Caki2 (cell line): Measurements from ENCODE around the gene PIK3C2B. TPM values are rescaled to one million over a fixed set of nuclear protein-coding genes. Genes with fewer than 3 reads are reported as not detected.
"Not testable (repeated sequence)": the region's sequence is repeated elsewhere in the genome, so short reads cannot be mapped to it uniquely, and the experiment has no call there.

Experiments
- DNase-seq: peaks from one replicate; pipeline ENCODE4 v3.0.0-alpha.2; 2015; ENCODE audit warnings: low read depth
- in situ Hi-C: cut with HindIII; loops from 2 replicates; pipeline ENCODE4 v1.10.0; 2016; ENCODE audit warnings: low sequenced_read_pairs, low pct_unique_long_range_greater_than_20kb, mixed read lengths
- total RNA-seq: library from RNA; depleted of rRNA; stranded (reverse); fragments of >200 nt; shearing (Covaris generic); gene quantifications from 2 replicates; pipeline ENCODE4 v1.2.3, GENCODE V29; 2014; ENCODE audit warnings: low replicate concordance; rRNA removed

The PIK3C2B gene, protein sequence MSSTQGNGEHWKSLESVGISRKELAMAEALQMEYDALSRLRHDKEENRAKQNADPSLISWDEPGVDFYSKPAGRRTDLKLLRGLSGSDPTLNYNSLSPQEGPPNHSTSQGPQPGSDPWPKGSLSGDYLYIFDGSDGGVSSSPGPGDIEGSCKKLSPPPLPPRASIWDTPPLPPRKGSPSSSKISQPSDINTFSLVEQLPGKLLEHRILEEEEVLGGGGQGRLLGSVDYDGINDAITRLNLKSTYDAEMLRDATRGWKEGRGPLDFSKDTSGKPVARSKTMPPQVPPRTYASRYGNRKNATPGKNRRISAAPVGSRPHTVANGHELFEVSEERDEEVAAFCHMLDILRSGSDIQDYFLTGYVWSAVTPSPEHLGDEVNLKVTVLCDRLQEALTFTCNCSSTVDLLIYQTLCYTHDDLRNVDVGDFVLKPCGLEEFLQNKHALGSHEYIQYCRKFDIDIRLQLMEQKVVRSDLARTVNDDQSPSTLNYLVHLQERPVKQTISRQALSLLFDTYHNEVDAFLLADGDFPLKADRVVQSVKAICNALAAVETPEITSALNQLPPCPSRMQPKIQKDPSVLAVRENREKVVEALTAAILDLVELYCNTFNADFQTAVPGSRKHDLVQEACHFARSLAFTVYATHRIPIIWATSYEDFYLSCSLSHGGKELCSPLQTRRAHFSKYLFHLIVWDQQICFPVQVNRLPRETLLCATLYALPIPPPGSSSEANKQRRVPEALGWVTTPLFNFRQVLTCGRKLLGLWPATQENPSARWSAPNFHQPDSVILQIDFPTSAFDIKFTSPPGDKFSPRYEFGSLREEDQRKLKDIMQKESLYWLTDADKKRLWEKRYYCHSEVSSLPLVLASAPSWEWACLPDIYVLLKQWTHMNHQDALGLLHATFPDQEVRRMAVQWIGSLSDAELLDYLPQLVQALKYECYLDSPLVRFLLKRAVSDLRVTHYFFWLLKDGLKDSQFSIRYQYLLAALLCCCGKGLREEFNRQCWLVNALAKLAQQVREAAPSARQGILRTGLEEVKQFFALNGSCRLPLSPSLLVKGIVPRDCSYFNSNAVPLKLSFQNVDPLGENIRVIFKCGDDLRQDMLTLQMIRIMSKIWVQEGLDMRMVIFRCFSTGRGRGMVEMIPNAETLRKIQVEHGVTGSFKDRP (N-terminal part only)
- 4.8 and 7.6 TPM in 2 replicates for total RNA-seq

DNA sequence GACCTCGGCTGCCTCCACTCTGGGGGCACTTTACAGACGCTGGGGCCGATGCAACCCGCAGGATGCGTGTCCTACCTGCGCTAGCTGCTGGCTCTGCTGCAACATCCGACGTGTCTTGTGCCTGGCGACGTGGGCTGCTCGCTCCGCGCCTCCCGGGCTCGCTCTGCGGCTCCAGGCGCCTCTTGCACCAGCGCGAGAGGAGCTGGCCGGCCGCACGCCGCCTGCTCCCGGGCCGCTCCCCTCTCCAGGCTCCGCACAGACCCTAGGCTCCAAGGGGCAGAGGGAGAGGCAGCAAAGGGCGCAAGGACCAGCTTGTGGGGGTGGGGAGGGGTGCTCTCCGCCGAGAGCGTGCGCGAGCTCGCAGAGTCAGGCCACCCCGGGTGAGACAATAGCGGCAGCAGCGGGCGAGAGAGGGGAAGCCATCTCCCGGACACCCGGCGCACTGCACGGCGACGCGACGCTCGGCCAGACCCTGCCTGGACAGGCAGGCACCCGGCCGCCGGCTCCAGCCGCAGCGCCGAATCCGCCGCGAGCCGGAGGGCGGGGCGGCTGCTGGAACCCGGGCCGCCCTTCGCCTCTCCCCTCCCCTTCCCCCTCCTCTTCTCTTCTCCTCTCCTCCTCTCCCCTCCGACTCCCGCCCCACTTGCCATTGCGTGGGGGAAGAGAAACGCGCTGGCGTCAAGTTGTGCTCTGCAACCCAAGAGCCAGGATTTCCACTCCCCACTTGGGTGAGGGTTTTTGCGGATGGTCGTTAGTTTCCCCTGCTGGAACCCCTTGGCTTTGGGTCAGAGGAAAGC is at the start of gene PIK3C2B:
PIK3C2B (minus strand) TSS at position 525 of the 797 bp plus-strand sequence. CDS start 25,003 bp downstream, outside the sequence.
- in situ Hi-C loops = no loop called here
- DNase-seq = peak; percentile 94

DNA sequence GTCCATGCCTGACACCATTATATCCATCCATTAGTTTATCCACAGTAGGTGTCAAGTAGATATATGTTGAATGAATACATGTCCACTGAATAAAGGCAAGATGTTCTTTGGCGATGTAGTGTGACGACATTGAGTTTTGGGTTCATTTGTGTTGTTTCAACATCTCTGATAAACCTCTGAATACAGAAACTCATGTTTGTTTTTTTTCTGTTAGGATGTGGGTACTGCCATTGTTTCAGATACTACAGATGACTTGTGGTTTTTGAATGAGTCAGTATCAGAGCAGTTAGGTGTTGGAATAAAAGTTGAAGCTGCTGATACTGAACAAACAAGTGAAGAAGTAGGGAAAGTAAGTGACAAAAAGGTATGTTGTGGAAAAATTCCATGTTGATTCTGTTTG is 49.7 kb upstream of the PIK3C2B start:
- in situ Hi-C loops = no loop called here
- DNase-seq = peak; percentile 16

DNA sequence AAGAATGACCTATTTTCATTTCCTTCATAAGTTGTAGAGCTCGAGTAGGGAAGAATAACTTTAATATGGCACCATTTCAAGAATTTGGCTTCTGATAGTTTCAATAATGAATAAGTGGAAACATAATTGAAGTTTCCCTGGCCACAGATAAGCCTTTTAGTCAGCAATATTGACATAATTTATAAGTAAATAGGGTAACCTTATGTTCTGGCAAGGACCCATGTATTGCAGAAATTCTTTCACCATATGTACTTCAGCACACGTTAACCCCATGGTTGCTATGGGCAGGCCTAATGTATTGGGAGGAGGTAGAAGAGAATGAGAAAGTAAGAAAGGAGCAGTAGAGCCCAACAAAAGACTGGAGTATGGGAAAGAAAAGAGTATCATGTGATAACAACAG is 47.0 kb upstream of the PIK3C2B start:
- DNase-seq = no peak
- in situ Hi-C loops = no loop called here

DNA sequence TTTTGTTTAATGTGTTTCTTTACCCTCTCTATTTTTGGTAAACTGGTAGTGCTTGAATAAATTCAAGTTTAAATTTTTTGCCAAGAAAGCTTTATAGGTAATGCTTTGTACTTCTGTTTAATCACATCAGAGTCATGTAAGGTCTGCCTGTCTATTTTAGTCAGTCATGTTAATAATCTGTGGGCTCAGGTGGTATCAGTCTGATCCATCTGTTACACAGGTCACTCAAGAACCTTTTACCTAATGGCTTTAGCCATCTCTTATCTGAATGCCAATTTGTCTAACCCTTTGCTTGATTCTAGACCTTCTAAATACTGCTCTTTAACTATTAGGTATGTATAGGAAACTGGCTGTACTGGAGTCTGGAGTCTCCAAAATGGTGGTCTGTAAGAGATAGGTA is 38.2 kb upstream of the PIK3C2B start:
- no peak for DNase-seq

DNA sequence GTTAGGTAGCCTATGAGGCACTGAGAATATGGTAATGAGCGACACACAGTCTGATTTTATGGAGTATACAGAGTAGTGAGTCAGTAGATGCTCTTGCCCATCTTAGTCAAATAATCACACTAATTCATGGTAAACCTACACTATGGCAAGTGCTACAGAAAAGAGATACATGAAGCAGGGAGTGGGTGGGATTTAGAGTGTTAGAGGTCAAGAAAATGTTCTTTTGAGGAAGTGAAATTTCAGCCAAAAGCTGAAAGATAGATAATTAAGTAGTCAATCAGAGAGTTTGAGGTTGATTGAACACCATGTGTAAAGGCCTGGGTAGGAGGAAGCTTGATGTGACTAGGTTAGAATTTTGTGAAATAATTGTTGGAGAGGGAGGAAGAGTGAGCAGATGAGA is 36.3 kb upstream of the PIK3C2B start:
- in situ Hi-C loops = no loop called here
- DNase-seq = no peak

More for the DNA sequence above, 38.2 kb upstream of the PIK3C2B start:
- in situ Hi-C loops = no loop called here

DNA sequence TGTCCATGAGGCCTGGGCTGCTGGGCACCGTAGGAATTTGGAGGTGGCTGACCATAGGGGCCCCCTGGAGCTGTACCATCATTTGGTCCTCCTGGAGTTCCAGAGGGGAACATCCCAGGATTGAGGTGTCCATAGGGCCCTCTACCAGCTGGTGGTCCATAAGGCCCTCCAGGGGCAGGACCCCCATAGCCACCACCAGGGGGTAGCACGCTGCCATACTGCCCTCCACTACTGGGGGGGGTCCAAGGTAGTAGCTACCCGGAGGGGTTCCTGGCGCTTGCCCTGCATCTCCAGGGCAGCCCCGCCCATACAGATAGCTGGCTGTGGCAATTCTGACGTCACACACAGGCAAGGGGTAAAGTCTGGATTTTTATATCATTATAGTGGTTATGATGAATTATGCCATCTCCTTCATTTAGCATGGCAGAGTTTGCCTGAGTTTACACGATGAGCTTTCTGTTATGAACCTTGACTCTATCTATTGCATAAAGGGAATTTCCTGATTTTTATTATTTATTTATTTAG is 34.8 kb upstream of the PIK3C2B start:
- in situ Hi-C loops = no loop called here
- no peak for DNase-seq

DNA sequence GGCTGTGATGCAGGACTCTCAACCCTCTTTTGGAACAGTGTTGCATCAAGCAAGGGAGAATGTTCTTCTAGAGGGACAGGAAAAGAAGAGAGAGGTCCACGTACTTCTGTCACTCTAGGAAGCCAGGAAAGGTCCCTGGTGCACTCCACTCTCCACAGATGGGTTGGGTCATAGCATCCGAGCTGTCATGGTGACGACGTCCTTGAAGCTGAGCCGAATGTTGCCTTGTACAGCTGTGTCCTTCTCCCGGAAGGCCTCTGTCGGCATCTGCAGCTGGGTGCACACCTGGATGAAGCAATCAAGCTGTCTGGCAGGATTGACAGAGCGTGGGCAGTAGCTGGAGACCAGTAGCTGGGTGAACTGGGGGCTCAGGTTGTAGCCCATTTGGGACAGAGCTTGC is 34.1 kb upstream of the PIK3C2B start:
- in situ Hi-C loops = no loop called here
- DNase-seq = no peak

DNA sequence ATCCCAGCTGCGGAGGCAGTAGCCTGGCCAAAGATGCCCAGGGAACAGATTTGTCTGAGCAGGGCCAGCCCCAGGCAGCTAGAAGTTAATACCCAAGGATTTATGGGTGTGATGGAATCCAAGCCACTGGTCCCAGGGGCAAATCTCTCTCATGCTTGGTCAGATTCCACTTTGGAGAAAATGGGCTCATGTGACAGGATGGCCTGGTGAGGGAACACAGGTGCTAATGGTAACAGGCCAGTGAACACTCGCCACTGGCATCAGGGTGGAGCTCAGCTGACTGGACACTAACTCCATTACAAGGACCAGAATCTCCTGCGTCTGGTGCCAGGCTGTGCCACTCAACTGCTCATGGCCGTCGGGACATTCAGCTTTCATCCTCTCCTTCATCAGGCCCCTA is 33.6 kb upstream of the PIK3C2B start:
- DNase-seq = no peak
- in situ Hi-C loops = no loop called here

DNA sequence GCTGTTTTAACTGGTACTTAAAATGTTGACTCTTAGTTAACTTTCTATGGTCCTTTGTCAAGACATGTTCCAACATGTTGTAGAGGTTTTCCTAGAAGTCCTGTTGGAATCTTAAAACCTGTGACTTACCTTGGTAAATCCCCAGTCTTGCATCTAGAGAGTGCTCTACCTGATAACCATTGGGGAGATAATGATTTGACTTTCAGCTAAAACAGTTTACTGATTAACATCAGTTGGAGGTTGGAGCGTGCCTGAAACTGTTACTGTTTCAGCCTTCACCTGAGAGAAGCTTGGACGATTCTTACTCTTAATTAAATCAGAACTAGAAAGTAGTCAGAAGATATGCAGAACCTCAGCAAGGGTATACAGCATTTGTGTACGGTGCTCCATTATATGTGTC is 30.4 kb upstream of the PIK3C2B start:
- DNase-seq = no peak
- in situ Hi-C loops = no loop called here

DNA sequence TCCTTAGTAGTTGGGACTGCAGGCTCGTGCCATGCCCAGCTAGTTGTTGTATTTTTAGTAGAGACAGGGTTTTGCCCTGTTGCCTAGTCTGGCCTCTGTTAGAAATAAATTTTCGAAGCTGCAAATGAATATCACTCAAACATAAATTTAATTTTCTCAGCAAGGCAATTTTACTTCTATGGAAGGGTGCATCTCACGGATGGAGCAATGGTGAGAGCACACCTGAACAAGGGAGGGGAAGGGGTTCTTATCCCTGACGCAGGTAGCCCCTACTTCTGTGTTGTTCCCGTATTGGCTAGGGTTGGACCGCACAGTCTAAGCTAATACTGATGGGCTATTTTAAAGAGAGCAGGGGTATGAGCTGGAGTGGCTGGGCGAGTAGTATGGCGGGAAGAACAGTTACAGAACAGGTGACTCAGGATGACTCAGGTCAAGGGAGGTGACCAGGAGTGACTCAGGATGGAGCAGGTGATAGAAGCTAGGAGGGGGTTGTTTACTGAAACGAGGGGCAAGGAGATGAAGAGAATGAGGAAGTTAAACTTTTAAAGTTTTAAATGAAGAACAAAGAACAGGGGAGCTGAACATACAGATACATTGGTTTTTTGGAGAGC is 29.1 kb upstream of the PIK3C2B start:
- in situ Hi-C loops = no loop called here
- DNase-seq = peak; percentile 75

DNA sequence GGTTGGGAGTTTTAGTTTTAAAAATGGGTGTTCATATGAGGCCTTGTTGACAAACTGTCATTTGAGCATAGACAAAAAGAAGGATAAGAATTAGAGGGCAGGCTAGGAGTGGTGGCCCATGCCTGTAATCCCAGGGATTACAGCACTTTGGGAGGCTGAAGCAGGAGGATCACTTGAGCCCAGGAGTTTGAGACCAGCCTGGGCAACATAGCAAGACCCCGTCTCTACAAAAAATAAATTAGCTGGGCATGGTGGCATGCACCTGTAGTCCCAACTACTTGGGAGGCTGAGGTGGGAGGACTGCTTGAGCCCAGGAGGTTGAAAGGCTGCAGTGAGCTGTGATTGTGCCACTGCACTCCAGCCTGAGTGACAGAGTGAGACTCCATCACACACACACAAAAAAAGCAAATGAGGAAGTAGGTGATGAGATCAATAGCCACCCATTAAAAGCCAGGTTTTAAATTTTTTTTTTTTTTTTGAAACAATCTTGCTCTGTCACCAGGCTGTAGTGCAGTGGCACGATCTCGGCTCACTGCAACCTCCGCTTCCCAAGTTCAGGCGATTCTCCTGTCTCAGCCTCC is 27.4 kb upstream of the PIK3C2B start:
- in situ Hi-C loops, DNase-seq: not testable (repeated sequence)

DNA sequence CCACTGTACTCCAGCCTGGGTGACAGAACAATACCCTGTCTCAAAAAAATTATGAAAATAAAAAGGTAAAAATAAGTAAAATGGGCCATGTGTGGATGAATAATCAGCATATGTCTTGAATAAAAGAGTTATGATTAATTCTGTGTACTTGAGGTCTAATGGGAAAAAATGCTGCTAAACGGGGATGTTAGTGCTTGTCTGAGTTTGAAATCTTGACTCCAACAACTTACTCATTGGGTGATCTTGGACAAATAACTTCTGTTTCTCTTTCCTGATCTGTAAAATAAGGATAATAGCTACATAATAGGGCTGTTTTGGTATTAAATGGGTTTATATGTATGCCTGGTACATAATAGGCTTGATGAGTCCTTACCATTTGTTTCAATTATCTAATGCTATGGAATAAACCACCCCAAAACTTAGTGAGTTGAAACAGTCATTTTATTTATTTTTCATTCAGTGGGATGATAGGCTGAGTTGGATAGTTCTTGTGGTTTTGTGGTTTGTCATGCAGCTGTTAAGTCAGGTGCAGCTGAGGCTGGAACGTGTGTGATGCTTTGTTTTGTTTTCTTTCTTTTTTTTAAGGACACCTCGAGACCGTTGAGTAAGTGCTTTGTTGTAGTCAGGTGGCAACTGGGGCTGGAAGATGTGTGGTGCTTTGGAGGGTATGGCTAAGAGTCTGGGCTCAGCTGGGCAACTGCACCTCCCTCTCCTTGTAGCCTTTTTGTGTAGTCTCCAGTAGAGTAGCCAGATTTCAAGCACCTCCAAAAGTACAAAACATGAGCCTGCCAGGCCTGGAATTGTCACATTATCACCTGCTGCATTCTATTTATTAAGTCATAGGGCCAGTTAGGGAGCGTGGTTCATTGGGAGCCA is 26.5 kb upstream of the PIK3C2B start:
- in situ Hi-C loops = no loop called here

DNA sequence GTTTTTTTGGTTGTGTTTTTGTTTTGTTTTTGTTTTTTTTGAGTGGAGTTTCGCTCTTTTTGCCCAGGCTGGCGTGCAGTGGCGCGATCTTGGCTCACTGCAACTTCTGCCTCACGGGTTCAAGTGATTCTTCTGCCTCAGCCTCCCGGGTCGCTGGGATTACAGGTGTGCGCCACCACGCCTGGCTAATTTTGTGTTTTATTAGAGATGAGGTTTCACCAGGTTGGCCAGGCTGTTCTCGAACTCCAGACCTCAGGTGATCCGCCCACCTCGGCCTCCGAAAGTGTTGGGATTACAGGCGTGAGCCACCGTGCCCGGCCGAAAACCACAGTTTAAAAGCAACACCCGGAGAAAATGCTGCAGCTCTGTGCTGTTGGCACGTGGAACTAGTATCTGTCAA is 22.8 kb upstream of the PIK3C2B start:
- DNase-seq, in situ Hi-C loops: not testable (repeated sequence)

More for the DNA sequence above, 26.5 kb upstream of the PIK3C2B start:
- DNase-seq = peak; percentile 91

DNA sequence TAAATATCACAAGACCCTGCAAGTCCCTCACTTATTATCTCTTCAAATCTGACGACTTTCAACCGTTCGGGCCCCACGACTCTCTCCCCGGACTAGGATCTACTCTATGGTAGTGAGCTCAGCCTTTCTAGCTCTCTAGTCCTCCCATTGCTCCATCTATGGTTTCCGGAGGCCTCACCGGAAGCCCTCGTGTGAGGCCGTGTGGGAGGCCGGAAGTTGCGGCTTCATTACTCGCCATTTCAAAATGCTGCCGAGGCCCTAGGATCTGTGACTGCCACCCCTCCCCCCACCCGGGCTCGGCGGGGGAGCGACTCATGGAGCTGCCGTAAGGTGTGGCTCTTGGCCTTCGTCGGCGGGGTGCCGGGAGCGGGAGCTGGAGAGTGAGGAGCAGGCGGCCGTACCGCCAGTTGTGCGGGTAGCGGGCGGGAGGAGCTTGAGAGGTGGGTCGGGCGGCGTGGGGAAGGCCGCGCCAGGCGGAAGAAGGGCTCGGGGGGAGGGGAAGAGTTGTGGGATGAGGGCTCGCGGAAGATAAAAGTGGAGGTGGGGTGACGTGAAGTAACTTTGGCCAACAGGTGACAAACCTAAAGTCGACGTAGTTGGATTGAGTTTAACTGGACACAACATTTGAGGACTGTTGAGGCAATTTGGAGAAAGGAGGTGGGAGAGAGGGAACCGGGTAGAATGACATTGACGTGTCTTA is 21.7 kb upstream of the PIK3C2B start, which contains the start of gene MDM4:
MDM4 (plus strand) TSS at position 227 of the 700 bp plus-strand sequence. CDS start 9,113 bp downstream, outside the sequence.
- peak; percentile 98 for DNase-seq
- in situ Hi-C loops = no loop called here

DNA sequence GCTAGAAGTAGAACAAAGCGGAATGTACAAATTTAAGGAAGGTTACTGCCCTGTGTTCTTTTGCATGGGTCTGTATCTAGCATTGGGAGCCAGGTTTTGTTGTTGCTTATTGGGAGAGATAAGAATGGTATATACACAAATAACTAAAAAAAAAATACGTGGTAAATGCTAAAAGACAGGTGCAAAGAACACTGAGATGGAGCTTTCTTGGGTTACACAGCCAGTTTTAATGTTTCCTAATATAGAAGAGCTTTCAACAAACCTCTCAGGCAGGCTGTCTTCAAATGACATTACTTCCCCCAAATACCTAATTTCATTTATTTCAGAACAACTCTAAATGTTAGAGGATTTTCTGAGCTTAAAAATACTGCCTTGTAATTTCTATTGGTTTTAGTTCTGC is 20.2 kb upstream of the PIK3C2B start:
- in situ Hi-C loops = no loop called here
- no peak for DNase-seq
